Progenitor cell of endocrine pancreas (in vitro differentiated cells): ENCODE results near the gene TRIM38. TPM values are rescaled to one million over a fixed set of nuclear protein-coding genes. Genes with fewer than 3 reads are reported as not detected.

Experiments used
- DNase-seq: peaks from one replicate; pipeline ENCODE4 v3.0.0; 2021; ENCODE audit warnings: low spot score; ENCODE audit not compliant: unreplicated experiment
- H3K27ac Mint-ChIP-seq: 2 replicates; pipeline ENCODE4 v1.8.0; 2021; ENCODE audit warnings: mild to moderate bottlenecking, moderate library complexity, mixed read lengths
- H3K27me3 Mint-ChIP-seq: 2 replicates; pipeline ENCODE4 v1.8.0; 2021; ENCODE audit warnings: mixed read lengths
- H3K36me3 Mint-ChIP-seq: 2 replicates; pipeline ENCODE4 v1.8.0; 2022; ENCODE audit warnings: mixed read lengths; ENCODE audit not compliant: insufficient read depth
- H3K4me1 Mint-ChIP-seq: 2 replicates; pipeline ENCODE4 v1.8.0; 2021; ENCODE audit warnings: low read depth, mixed read lengths
- H3K4me3 Mint-ChIP-seq: 2 replicates; pipeline ENCODE4 v1.8.0; 2021; ENCODE audit warnings: low read depth, mild to moderate bottlenecking, moderate library complexity, mixed read lengths
- H3K9me3 Mint-ChIP-seq: 2 replicates; pipeline ENCODE4 v1.8.0; 2021; ENCODE audit warnings: low read depth, mixed read lengths
- total RNA-seq: library from RNA; stranded (reverse); gene quantifications from 2 replicates; pipeline ENCODE4 v1.2.1, GENCODE V29; 2021
- TF ChIP-seq, protein P1 (sequence below): fragments of 200-600 bp; sonication (generic); IDR thresholded peaks from one replicate; pipeline ENCODE4 v1.5.0; 2021; ENCODE audit warnings: antibody characterized with exemption, mild to moderate bottlenecking; ENCODE audit not compliant: unreplicated experiment

The TRIM38 gene
- total RNA-seq, 1 donor from 2014 or later = 5.9 TPM

GRCh38 chr6:25949695-25950094, 12.9 kb upstream of the TRIM38 start:
- Mint-ChIP-seq H3K27ac (no peak overlapping the region), H3K4me1 (peaks cover 2% of the 10 kb centered on the region), H3K27me3 (no peaks in the 10 kb centered on the region), H3K36me3 (peaks cover 3% of the 10 kb centered on the region), H3K9me3 (peaks cover 12% of the 10 kb centered on the region), H3K4me3 (no peak overlapping the region)
- no peak for DNase-seq
- TF ChIP-seq, protein P1, sequence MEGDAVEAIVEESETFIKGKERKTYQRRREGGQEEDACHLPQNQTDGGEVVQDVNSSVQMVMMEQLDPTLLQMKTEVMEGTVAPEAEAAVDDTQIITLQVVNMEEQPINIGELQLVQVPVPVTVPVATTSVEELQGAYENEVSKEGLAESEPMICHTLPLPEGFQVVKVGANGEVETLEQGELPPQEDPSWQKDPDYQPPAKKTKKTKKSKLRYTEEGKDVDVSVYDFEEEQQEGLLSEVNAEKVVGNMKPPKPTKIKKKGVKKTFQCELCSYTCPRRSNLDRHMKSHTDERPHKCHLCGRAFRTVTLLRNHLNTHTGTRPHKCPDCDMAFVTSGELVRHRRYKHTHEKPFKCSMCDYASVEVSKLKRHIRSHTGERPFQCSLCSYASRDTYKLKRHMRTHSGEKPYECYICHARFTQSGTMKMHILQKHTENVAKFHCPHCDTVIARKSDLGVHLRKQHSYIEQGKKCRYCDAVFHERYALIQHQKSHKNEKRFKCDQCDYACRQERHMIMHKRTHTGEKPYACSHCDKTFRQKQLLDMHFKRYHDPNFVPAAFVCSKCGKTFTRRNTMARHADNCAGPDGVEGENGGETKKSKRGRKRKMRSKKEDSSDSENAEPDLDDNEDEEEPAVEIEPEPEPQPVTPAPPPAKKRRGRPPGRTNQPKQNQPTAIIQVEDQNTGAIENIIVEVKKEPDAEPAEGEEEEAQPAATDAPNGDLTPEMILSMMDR = no peak

DNA sequence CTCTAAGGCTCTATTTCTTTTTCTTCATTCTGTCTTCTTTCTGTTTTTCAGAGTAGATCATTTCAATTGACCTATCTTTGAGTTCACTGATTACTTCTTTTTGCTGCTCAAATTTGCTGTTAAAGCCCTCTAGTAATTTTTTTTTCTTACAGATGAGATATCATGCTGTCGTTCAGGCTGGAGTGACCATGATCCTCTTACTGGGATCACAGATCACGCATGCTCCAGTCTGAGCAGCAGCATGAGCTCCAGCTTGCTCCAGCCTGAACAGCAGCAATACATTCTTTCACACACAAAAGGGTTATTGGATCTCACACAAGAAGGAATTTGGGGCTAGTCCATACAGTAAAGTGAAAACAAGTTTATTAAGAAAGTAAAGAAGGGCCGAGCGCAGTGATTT, 12.3 kb upstream of the TRIM38 start:
- Mint-ChIP-seq H3K36me3 (peaks cover 3% of the 10 kb centered on the region), H3K9me3 (peaks cover 11% of the 10 kb centered on the region), H3K27ac (no peak overlapping the region), H3K27me3 (no peaks in the 10 kb centered on the region), H3K4me1 (peaks cover 2% of the 10 kb centered on the region), H3K4me3 (no peak overlapping the region)
- no peak for DNase-seq
- TF ChIP-seq, protein P1 = no peak

DNA sequence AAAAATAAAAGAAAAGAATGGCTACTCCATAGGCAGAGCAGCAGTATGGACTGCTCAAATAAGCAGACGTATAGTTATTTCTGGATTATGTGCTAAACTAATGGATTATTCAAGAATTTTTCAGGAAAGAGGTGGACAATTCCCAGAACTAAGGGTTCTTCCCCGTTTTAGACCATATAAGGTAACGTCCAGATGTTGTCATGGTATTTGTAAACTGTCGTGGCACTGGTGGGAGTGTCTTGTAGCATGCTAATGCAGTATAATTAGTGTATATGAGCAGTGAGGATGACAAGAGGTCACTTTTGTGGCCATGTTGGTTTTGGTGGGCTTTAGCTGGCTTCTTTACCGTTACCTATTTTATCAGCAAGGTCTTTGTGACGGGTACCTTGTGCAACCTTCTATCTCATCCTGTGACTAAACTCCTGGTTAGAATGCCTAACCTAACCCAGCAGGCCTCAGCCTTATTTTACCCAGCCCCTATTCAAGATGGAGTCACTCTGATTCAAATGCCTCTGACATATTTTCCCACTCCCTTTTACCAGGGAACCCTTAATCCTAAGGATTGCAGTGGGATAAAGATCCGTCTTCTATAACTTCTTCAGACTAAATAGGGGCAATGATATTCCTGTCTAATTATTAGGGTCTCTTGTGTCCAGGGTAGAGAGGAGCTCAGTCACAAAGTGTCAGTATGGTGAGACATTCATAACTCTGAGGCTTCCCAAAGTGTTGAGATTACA, 11.1 kb upstream of the TRIM38 start:
- no peak for DNase-seq
- Mint-ChIP-seq H3K27ac (no peak overlapping the region), H3K4me1 (peaks cover 3% of the 10 kb centered on the region), H3K27me3 (no peaks in the 10 kb centered on the region), H3K9me3 (peaks cover 4% of the 10 kb centered on the region), H3K4me3 (no peak overlapping the region), H3K36me3 (peaks cover 1% of the 10 kb centered on the region)
- TF ChIP-seq, protein P1 = no peak

GRCh38 chr6:25952535-25952934, 10.1 kb upstream of the TRIM38 start:
- Mint-ChIP-seq H3K4me3 (no peak overlapping the region), H3K9me3 (peaks cover 4% of the 10 kb centered on the region), H3K4me1 (peaks cover 10% of the 10 kb centered on the region), H3K27me3 (no peaks in the 10 kb centered on the region), H3K27ac (no peak overlapping the region), H3K36me3 (peaks cover 1% of the 10 kb centered on the region)
- TF ChIP-seq, protein P1 = no peak
- no peak for DNase-seq

DNA sequence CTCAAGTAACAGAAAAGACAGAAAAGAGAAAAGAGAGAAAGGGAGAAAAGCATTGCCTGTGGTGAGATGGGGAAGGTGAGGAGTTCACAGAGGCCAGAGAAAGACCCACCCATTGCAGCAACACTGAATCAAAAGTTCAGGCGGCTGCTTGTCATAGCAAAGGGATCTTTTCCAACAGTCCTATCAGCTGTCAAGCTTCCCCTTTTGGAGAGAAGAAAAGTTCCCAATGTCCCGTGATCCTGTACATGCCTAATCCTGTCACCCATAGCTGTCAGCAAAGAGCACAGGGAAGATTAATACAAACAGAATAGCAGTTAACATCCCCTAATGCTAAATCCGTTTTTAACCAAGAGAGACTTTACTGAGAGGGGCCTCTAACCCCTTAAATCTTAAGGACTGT, 8.9 kb upstream of the TRIM38 start:
- H3K4me1 Mint-ChIP-seq = peaks cover 10% of the 10 kb centered on the region
- DNase-seq = no peak
- H3K27ac Mint-ChIP-seq = no peak overlapping the region
- TF ChIP-seq, protein P1 = no peak
- H3K9me3 Mint-ChIP-seq = peaks cover 8% of the 10 kb centered on the region
- no peaks in the 10 kb centered on the region for H3K27me3 Mint-ChIP-seq
- H3K4me3 Mint-ChIP-seq = no peak overlapping the region
- H3K36me3 Mint-ChIP-seq = peaks cover 1% of the 10 kb centered on the region
